Caco-2 (cell line): Measurements from ENCODE around the gene OR7D2. TPM values are rescaled to one million over a fixed set of nuclear protein-coding genes. Genes with fewer than 3 reads are reported as not detected.

Source experiments
- Bru-seq: library from RNA; stranded (reverse); fragments of 400-500 nt; gene quantifications from one replicate; lab custom pipeline; 2021; lab: Mats Ljungman, UMichigan
- BruChase-seq, 2 experiments: library from RNA; stranded (reverse); fragments of 400-500 nt; gene quantifications; one replicate each; lab custom pipeline; 2021; lab: Mats Ljungman, UMichigan
- BruUV-seq: library from RNA; stranded (reverse); fragments of 400-500 nt; replicated peaks from 2 replicates; lab custom pipeline; 2021; lab: Mats Ljungman, UMichigan
- CTCF ChIA-PET: fragments of 300-600 bp; sonication (Branson Sonifier 250); formaldehyde crosslinking; loops from one replicate; lab custom pipeline; 2022; ENCODE audit warnings: antibody characterized with exemption; lab: Charles Lee
- POLR2A ChIA-PET: fragments of 300-600 bp; sonication (Branson Sonifier 250); formaldehyde crosslinking; loops from one replicate; lab custom pipeline; 2022; ENCODE audit warnings: antibody characterized with exemption; lab: Charles Lee
- DNase-seq, 2 experiments: peaks; one replicate each; pipeline versions ENCODE4 v3.0.0 to v3.0.0-alpha.2; 2020 to 2022
- H3K27me3 ChIP-seq: replicated peaks from 2 replicates; pipeline ENCODE4 v1.6.0; 2011; ENCODE audit warnings: low read length; ENCODE audit not compliant: control insufficient read depth, insufficient read depth
- H3K36me3 ChIP-seq: 2 replicates; pipeline ENCODE4 v1.5.1; 2011; ENCODE audit warnings: low read length; ENCODE audit not compliant: control insufficient read depth, insufficient read depth
- H3K4me1 ChIP-seq: fragments of 250-450 bp; sonication (Bioruptor Pico); 2 replicates; pipeline ENCODE4 v1.5.1; 2020; ENCODE audit warnings: mild to moderate bottlenecking
- H3K4me3 ChIP-seq: 2 replicates; pipeline ENCODE4 v1.5.1; 2011; ENCODE audit warnings: low read depth, mild to moderate bottlenecking, control low read depth, low read length
- H3K9me3 ChIP-seq: fragments of 250-450 bp; sonication (Bioruptor Pico); 2 replicates; pipeline ENCODE4 v1.5.1; 2020; ENCODE audit warnings: mild to moderate bottlenecking, moderate library complexity
- H3K27ac Mint-ChIP-seq: one replicate; pipeline ENCODE4 v1.8.0; 2022; ENCODE audit warnings: mixed read lengths; ENCODE audit not compliant: unreplicated experiment
- H3K27me3 Mint-ChIP-seq: one replicate; pipeline ENCODE4 v1.8.0; 2022; ENCODE audit warnings: mixed read lengths; ENCODE audit not compliant: insufficient read depth, unreplicated experiment
- H3K36me3 Mint-ChIP-seq: one replicate; pipeline ENCODE4 v1.8.0; 2022; ENCODE audit warnings: mild to moderate bottlenecking, mixed read lengths; ENCODE audit not compliant: insufficient read depth, unreplicated experiment
- H3K4me1 Mint-ChIP-seq: one replicate; pipeline ENCODE4 v1.8.0; 2022; ENCODE audit warnings: low read depth, mixed read lengths; ENCODE audit not compliant: unreplicated experiment
- H3K4me3 Mint-ChIP-seq: one replicate; pipeline ENCODE4 v1.8.0; 2022; ENCODE audit warnings: mild to moderate bottlenecking, moderate library complexity, mixed read lengths; ENCODE audit not compliant: unreplicated experiment
- H3K9me3 Mint-ChIP-seq: one replicate; pipeline ENCODE4 v1.8.0; 2022; ENCODE audit warnings: mixed read lengths; ENCODE audit not compliant: unreplicated experiment
- CTCF ChIP-seq, 2 experiments: fragments of 200-600 bp in 1 of 2; IDR thresholded peaks; 1 replicate in 1 of 2; 2 replicates in 1 of 2; pipeline versions ENCODE4 v1.5.1 to v1.8.0; 2011 to 2022; ENCODE audit warnings: antibody characterized with exemption in 1 of 2, control low read depth in 1 of 2, inconsistent platforms in 1 of 2, low read depth in 1 of 2, low read length in 1 of 2, mild to moderate bottlenecking in 1 of 2, moderate library complexity in 1 of 2; ENCODE audit not compliant: insufficient read depth in 1 of 2, severe bottlenecking in 1 of 2, unreplicated experiment in 1 of 2
- intact Hi-C: fragments of 100-400 bp; cut with micrococcal nuclease; formaldehyde crosslinking; loops from one replicate; pipeline ENCODE4 v1.10.0; 2022; ENCODE audit not compliant: unreplicated experiment
- long read RNA-seq: library from polyadenylated mRNA; stranded (forward); transcript quantifications from one replicate; pipeline ENCODE4 v2.0.0, GENCODE V29; 2022
- total RNA-seq: library from RNA; stranded (reverse); gene quantifications from 2 replicates; pipeline ENCODE4 v1.2.3, GENCODE V29; 2022

OR7D2 gene
- total RNA-seq (not detected in 2 replicates), Bru-seq, nascent RNA (percentile 7 among the genes with signal in this experiment), BruChase-seq, experiment 1, labeled RNA remaining after a 2-hour chase (percentile 12 among the genes with signal in this experiment), BruChase-seq, experiment 2, labeled RNA remaining after a 6-hour chase (percentile 8 among the genes with signal in this experiment)
- long read RNA-seq: 0 reads

DNA sequence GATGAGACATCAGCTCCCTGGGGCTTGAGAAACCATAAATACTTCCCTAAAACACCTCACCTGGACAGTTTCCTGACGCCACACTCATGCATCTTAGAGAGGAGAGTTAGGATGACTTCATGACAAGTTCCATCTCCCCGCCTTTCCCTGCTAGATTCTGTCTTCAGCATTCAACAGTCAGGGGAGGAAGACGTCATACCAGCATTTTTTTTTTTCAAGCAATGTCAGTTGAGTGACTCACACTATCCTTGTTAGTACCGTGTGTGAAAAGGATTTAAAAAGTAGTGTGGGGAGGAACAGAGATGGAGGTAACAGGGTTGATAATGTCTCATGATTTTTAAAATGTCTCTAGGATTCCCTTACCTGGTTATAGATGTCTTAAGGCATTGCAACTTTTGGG lies at the start of gene OR7D2:
TSS of gene OR7D2 (plus strand) at position 79 of the 400 bp plus-strand sequence. CDS start 6,803 bp downstream, outside the sequence.
- POLR2A ChIA-PET: no interaction called here

DNA sequence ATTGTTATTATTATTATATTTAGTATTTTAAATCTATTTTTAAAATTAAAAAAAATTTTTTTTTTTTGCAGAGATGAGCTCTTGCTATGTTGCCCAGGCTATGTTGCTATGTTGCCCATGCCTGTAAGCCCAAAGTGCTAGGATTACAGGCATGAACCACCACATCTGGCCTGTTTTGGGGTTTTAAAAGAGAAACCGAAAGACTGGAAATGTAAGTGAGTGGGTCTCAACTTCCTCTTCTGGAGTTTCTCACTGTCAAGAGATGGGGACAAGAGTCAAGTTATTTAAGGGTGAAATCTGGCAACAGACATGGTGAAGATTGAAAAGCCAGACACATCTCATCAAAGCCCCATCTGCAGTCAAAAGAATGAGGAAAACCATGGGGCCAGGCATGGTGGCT lies 47.8 kb upstream of the OR7D2 start:
- no peak for DNase-seq
- Mint-ChIP-seq H3K27me3 (peaks cover 3% of the 10 kb centered on the region), H3K4me1 (no peaks in the 10 kb centered on the region), H3K27ac (no peak overlapping the region), H3K36me3 (no peaks in the 10 kb centered on the region), H3K9me3 (no peaks in the 10 kb centered on the region), H3K4me3 (no peak overlapping the region)
- H3K4me1 ChIP-seq: no peaks in the 10 kb centered on the region
- H3K27me3 ChIP-seq: no peaks in the 10 kb centered on the region
- H3K9me3 ChIP-seq: no peaks in the 10 kb centered on the region
- H3K36me3 ChIP-seq: no peaks in the 10 kb centered on the region
- no peak overlapping the region for H3K4me3 ChIP-seq
- ChIA-PET POLR2A (no interaction called here), CTCF (no interaction called here)
- TF ChIP-seq CTCF (IDR thresholded peaks at IDR 0.05; ENCODE audit: insufficient read depth in 1 of 2, low read depth in 1 of 2, low read length in 1 of 2, severe bottlenecking in 1 of 2, unreplicated experiment in 1 of 2): no peak
- BruUV-seq: no TSS peak
- intact Hi-C loops: no loop called here

More for the DNA sequence above, at the start of gene OR7D2:
- Histone ChIP-seq H3K36me3 (no peaks in the 10 kb centered on the region), H3K4me3 (no peak within 1 kb of the TSS), H3K4me1 (no peaks in the 10 kb centered on the region), H3K27me3 (no peaks in the 10 kb centered on the region), H3K9me3 (no peaks in the 10 kb centered on the region)
- Mint-ChIP-seq H3K27me3 (peaks cover 3% of the 10 kb centered on the region), H3K9me3 (peaks cover 21% of the 10 kb centered on the region), H3K27ac (no peak within 1 kb of the TSS), H3K36me3 (no peaks in the 10 kb centered on the region), H3K4me1 (no peaks in the 10 kb centered on the region), H3K4me3 (no peak within 1 kb of the TSS)
- intact Hi-C loops: no loop called here
- DNase-seq: no peak
- BruUV-seq: no TSS peak
- CTCF ChIA-PET: no interaction called here
- no peak for TF ChIP-seq CTCF (IDR thresholded peaks at IDR 0.05; ENCODE audit: insufficient read depth in 1 of 2, low read depth in 1 of 2, low read length in 1 of 2, severe bottlenecking in 1 of 2, unreplicated experiment in 1 of 2)

GRCh38 chr19:9132422-9132821 lies 46.4 kb upstream of the OR7D2 start:
- intact Hi-C loops: no loop called here
- Histone ChIP-seq H3K4me3 (no peak overlapping the region), H3K27me3 (no peaks in the 10 kb centered on the region), H3K4me1 (no peaks in the 10 kb centered on the region), H3K36me3 (no peaks in the 10 kb centered on the region), H3K9me3 (no peaks in the 10 kb centered on the region)
- Mint-ChIP-seq H3K27me3 (peaks cover under 1% of the 10 kb centered on the region), H3K4me1 (no peaks in the 10 kb centered on the region), H3K4me3 (no peak overlapping the region), H3K9me3 (no peaks in the 10 kb centered on the region), H3K27ac (no peak overlapping the region), H3K36me3 (no peaks in the 10 kb centered on the region)
- CTCF ChIA-PET: no interaction called here
- POLR2A ChIA-PET: no interaction called here
- no TSS peak for BruUV-seq
- TF ChIP-seq CTCF (IDR thresholded peaks at IDR 0.05; ENCODE audit: insufficient read depth in 1 of 2, low read depth in 1 of 2, low read length in 1 of 2, severe bottlenecking in 1 of 2, unreplicated experiment in 1 of 2): no peak
- DNase-seq: no peak
